Measurements from ENCODE around the gene GRID1. TPM values are rescaled to one million over a fixed set of nuclear protein-coding genes. Genes with fewer than 3 reads are reported as not detected.

Gene GRID1
- total and polyA plus RNA-seq, 4 donors: 1.1 to 3.8 TPM; not detected in 2

DNA sequence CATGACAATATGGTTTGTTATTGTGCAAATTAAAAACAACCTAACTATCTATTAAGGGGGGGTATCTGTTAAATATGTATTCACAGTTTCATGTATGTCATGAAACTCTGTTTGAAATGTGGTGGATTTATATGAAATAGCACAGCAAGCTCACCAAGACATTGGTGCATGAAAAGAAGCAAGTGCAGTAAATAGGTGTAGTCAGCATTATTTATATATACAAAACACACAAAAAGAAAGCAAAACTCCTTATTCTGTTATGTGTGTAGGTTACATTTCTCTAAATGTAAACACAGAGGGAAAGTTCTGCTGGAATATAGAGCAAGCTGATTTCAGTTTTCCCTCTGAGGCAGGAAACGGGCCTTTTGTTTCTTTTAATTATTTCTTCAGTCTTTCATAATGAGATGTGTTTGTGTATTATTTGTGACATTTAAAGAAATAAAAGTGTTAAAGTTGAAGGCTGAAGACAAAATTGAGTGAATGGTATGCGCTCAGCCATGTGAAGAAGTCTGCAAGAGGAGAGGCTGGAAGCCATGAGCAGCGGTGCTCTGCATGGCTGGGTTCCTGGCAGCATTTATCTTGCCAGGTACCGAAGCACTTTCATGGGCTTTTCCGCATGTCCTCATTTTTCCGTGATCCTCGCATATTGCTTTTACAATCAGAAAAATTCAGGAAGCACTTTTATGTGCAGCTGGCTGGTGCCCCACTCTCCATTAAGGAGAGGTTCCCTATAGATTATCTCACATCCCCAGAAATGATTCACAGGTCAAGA is 38.5 kb downstream of the GRID1 start:
- 76 to 87% methylated on average over 7 of the region's 7 CpGs for WGBS, 2 donors
- no peaks in the 10 kb centered on the region for H3K4me1 ChIP-seq (ENCODE audit: control insufficient read depth in 1 of 2, insufficient read depth in 2 of 2, low read length in 2 of 2)
- H3K4me3 ChIP-seq (ENCODE audit: low read length in 2 of 2): no peak overlapping the region
- ATAC-seq (ENCODE audit: low FRiP score): no peak
- H3K9me3 ChIP-seq (ENCODE audit: control insufficient read depth, low read length): no peaks in the 10 kb centered on the region
- H3K27me3 ChIP-seq (ENCODE audit: control insufficient read depth in 1 of 2, insufficient read depth in 2 of 2, low read length in 1 of 2): no peaks in the 10 kb centered on the region
- H3K36me3 ChIP-seq (ENCODE audit: control insufficient read depth in 1 of 2, insufficient read depth in 2 of 2, low read length in 1 of 2): no peaks in the 10 kb centered on the region
- DNase-seq: no peak
- intact Hi-C loops (cut with DNase I): no loop called here
- no peak overlapping the region for H3K27ac ChIP-seq (ENCODE audit: low read depth in 1 of 2, low read length in 2 of 2)

DNA sequence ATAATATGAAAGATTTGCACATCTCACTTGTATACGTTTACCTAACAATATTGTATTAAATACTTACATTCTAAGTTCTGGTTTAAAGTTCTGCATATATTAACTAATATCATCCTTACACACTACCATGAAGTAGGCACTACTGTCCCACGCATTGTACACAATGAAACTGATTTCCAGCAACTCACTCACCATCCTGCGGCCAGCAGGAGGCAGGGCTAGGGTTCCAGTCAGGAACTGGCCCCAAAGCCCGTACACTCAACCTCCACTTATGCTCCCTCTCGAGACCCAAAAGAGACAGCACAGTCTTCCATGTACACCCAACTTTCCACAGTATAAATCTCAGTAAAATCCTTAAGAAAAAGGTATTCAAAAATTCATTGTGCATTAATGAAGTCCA is 41.4 kb downstream of the GRID1 start:
- no peak overlapping the region for H3K27ac ChIP-seq (ENCODE audit: low read depth in 1 of 2, low read length in 2 of 2)
- WGBS, 2 donors: 73 to 75% methylated on average over 5 of the region's 5 CpGs
- H3K4me1 ChIP-seq (ENCODE audit: control insufficient read depth in 1 of 2, insufficient read depth in 2 of 2, low read length in 2 of 2): no peaks in the 10 kb centered on the region
- intact Hi-C loops (cut with DNase I): no loop called here
- DNase-seq: peak in 1 of 2 donors; percentile 34
- H3K27me3 ChIP-seq (ENCODE audit: control insufficient read depth in 1 of 2, insufficient read depth in 2 of 2, low read length in 1 of 2): no peaks in the 10 kb centered on the region
- no peak for ATAC-seq (ENCODE audit: low FRiP score)
- no peaks in the 10 kb centered on the region for H3K9me3 ChIP-seq (ENCODE audit: control insufficient read depth, low read length)
- H3K4me3 ChIP-seq (ENCODE audit: low read length in 2 of 2): no peak overlapping the region
- H3K36me3 ChIP-seq (ENCODE audit: control insufficient read depth in 1 of 2, insufficient read depth in 2 of 2, low read length in 1 of 2): no peaks in the 10 kb centered on the region

DNA sequence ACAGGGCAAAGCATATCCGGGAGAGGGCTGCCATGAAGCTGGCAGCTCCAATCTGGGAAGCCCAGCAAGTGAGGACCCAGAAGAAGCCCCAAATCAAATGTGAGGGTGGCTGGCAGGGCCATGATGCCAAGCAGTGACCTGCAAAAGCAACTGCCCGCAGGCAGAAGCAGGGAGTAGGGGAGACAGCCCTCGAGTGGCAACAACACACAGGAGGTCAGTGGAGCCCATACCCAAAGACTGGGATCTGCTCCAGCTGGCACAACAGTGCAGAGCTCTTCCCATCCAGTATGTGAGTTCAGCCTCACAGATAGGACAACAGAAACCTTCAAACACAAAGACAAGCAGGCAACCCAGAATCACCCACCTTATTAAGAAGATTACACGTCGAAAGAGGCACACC is 45.0 kb downstream of the GRID1 start:
- Histone ChIP-seq H3K9me3 (ENCODE audit: control insufficient read depth, low read length) (no peaks in the 10 kb centered on the region), H3K27me3 (ENCODE audit: control insufficient read depth in 1 of 2, insufficient read depth in 2 of 2, low read length in 1 of 2) (no peaks in the 10 kb centered on the region), H3K36me3 (ENCODE audit: control insufficient read depth in 1 of 2, insufficient read depth in 2 of 2, low read length in 1 of 2) (no peaks in the 10 kb centered on the region), H3K4me3 (ENCODE audit: low read length in 2 of 2) (no peak overlapping the region), H3K4me1 (ENCODE audit: control insufficient read depth in 1 of 2, insufficient read depth in 2 of 2, low read length in 2 of 2) (no peaks in the 10 kb centered on the region), H3K27ac (ENCODE audit: low read depth in 1 of 2, low read length in 2 of 2) (no peak overlapping the region)
- intact Hi-C loops (cut with DNase I): no loop called here
- no peak for DNase-seq
- no peak for ATAC-seq (ENCODE audit: low FRiP score)
- 76 to 77% methylated on average over 5 of the region's 5 CpGs for WGBS, 2 donors

- Histone ChIP-seq H3K4me1 (ENCODE audit: control insufficient read depth in 1 of 2, insufficient read depth in 2 of 2, low read length in 2 of 2) (no peaks in the 10 kb centered on the region), H3K36me3 (ENCODE audit: control insufficient read depth in 1 of 2, insufficient read depth in 2 of 2, low read length in 1 of 2) (no peaks in the 10 kb centered on the region), H3K9me3 (ENCODE audit: control insufficient read depth, low read length) (no peaks in the 10 kb centered on the region), H3K27me3 (ENCODE audit: control insufficient read depth in 1 of 2, insufficient read depth in 2 of 2, low read length in 1 of 2) (no peaks in the 10 kb centered on the region), H3K27ac (ENCODE audit: low read depth in 1 of 2, low read length in 2 of 2) (no peak overlapping the region), H3K4me3 (ENCODE audit: low read length in 2 of 2) (no peak overlapping the region)
- DNase-seq (no peak), ATAC-seq (ENCODE audit: low FRiP score) (no peak)
- 65 to 69% methylated on average over 4 of the region's 4 CpGs for WGBS, 2 donors
- intact Hi-C loops (cut with DNase I): no loop called here
These were observed 46.9 kb downstream of the GRID1 start for GRCh38 chr10:86319676-86320075.

GRCh38 chr10:86317949-86318725 is 48.5 kb downstream of the GRID1 start:
- ATAC-seq (ENCODE audit: low FRiP score) (no peak), DNase-seq (no peak)
- Histone ChIP-seq H3K4me3 (ENCODE audit: low read length in 2 of 2) (no peak overlapping the region), H3K36me3 (ENCODE audit: control insufficient read depth in 1 of 2, insufficient read depth in 2 of 2, low read length in 1 of 2) (no peaks in the 10 kb centered on the region), H3K27me3 (ENCODE audit: control insufficient read depth in 1 of 2, insufficient read depth in 2 of 2, low read length in 1 of 2) (no peaks in the 10 kb centered on the region), H3K4me1 (ENCODE audit: control insufficient read depth in 1 of 2, insufficient read depth in 2 of 2, low read length in 2 of 2) (no peaks in the 10 kb centered on the region), H3K27ac (ENCODE audit: low read depth in 1 of 2, low read length in 2 of 2) (no peak overlapping the region), H3K9me3 (ENCODE audit: control insufficient read depth, low read length) (no peaks in the 10 kb centered on the region)
- WGBS, 2 donors: 89 to 93% methylated on average over 4 of the region's 4 CpGs
- intact Hi-C loops (cut with DNase I): no loop called here

- WGBS, 2 donors: 69 to 78% methylated on average over 5 of the region's 5 CpGs
- DNase-seq (peak in 1 of 2 donors; percentile 46), ATAC-seq (ENCODE audit: low FRiP score) (no peak)
- H3K36me3 ChIP-seq (ENCODE audit: control insufficient read depth in 1 of 2, insufficient read depth in 2 of 2, low read length in 1 of 2): no peaks in the 10 kb centered on the region
- no peaks in the 10 kb centered on the region for H3K27me3 ChIP-seq (ENCODE audit: control insufficient read depth in 1 of 2, insufficient read depth in 2 of 2, low read length in 1 of 2)
- H3K4me3 ChIP-seq (ENCODE audit: low read length in 2 of 2): no peak overlapping the region
- no peaks in the 10 kb centered on the region for H3K4me1 ChIP-seq (ENCODE audit: control insufficient read depth in 1 of 2, insufficient read depth in 2 of 2, low read length in 2 of 2)
- no peak overlapping the region for H3K27ac ChIP-seq (ENCODE audit: low read depth in 1 of 2, low read length in 2 of 2)
- H3K9me3 ChIP-seq (ENCODE audit: control insufficient read depth, low read length): no peaks in the 10 kb centered on the region
- intact Hi-C loops (cut with DNase I): no loop called here
These were observed 49.6 kb downstream of the GRID1 start for GRCh38 chr10:86316990-86317389.

DNA sequence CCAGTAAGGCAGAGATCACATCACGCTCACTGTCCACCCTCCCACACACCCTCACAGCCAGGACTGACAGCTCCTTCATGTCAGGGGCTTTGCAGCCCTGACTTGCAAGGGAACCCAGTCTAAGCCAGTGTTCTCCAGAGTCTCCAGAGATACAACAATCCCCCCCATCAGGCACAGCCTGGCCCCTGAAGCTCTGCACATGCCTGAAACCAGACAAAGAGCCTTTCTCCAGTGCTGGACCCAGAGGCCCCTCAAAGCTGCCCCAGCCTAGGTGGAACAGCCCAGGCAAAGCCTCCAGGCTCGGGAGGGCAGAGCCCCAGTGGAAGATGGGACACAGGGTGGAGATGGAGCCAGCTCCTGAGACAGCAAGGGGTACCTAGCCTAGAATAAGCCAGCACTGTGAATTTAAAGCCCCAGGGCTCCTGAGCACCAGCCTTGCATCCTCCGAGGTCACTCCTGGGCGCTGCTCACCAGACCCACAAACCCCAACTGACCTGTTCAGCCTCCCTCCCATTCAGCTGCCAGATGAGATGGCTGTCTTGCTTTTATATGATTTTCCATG is 50.2 kb downstream of the GRID1 start:
- ATAC-seq (ENCODE audit: low FRiP score): no peak
- peak in 1 of 2 donors; percentile 42 for DNase-seq
- H3K9me3 ChIP-seq (ENCODE audit: control insufficient read depth, low read length): no peaks in the 10 kb centered on the region
- H3K27ac ChIP-seq (ENCODE audit: low read depth in 1 of 2, low read length in 2 of 2): no peak overlapping the region
- no peaks in the 10 kb centered on the region for H3K36me3 ChIP-seq (ENCODE audit: control insufficient read depth in 1 of 2, insufficient read depth in 2 of 2, low read length in 1 of 2)
- H3K27me3 ChIP-seq (ENCODE audit: control insufficient read depth in 1 of 2, insufficient read depth in 2 of 2, low read length in 1 of 2): no peaks in the 10 kb centered on the region
- WGBS, 2 donors: 70 to 75% methylated on average over 4 of the region's 4 CpGs
- no peak overlapping the region for H3K4me3 ChIP-seq (ENCODE audit: low read length in 2 of 2)
- intact Hi-C loops (cut with DNase I): no loop called here
- no peaks in the 10 kb centered on the region for H3K4me1 ChIP-seq (ENCODE audit: control insufficient read depth in 1 of 2, insufficient read depth in 2 of 2, low read length in 2 of 2)

DNA sequence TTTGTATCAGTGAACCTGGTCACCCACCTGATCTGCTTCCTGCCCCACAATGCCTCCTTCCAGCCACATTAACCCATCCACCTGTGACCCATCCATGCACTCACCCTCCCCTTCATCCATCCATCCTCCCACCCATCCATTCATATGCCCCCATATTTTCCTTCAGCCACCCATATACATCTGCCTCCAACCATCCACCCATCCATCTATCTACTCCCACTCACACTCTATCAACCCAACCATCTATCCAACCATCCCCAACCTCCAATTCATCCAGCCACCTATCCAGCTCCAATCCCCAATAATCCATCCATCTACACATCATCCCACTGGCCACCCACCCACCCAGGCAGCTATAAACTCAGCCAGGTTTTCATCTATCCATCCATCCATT is 51.0 kb downstream of the GRID1 start:
- no peaks in the 10 kb centered on the region for H3K4me1 ChIP-seq (ENCODE audit: control insufficient read depth in 1 of 2, insufficient read depth in 2 of 2, low read length in 2 of 2)
- no peaks in the 10 kb centered on the region for H3K9me3 ChIP-seq (ENCODE audit: control insufficient read depth, low read length)
- intact Hi-C loops (cut with DNase I): no loop called here
- no peak overlapping the region for H3K27ac ChIP-seq (ENCODE audit: low read depth in 1 of 2, low read length in 2 of 2)
- ATAC-seq (ENCODE audit: low FRiP score) (no peak), DNase-seq (peak in 1 of 2 donors; percentile 17)
- no peaks in the 10 kb centered on the region for H3K27me3 ChIP-seq (ENCODE audit: control insufficient read depth in 1 of 2, insufficient read depth in 2 of 2, low read length in 1 of 2)
- no peaks in the 10 kb centered on the region for H3K36me3 ChIP-seq (ENCODE audit: control insufficient read depth in 1 of 2, insufficient read depth in 2 of 2, low read length in 1 of 2)
- H3K4me3 ChIP-seq (ENCODE audit: low read length in 2 of 2): no peak overlapping the region
